A549 (cell line): Measurements from ENCODE around the gene PTPRN2. TPM values are rescaled to one million over a fixed set of nuclear protein-coding genes. Genes with fewer than 3 reads are reported as not detected.
A peak's percentile ranks its signal among the peaks of the same experiment; 100 is the strongest.
"Not testable (repeated sequence)": the region's sequence is repeated elsewhere in the genome, so short reads cannot be mapped to it uniquely, and the experiment has no call there.

ENCODE experiments used
- ATAC-seq, 2 experiments: fragments of 200-7000 bp in 1 of 2; fragments of >200 bp in 1 of 2; cut with Nextera tagmentation in 1 of 2; cut with Tn5 transposase in 1 of 2; 3 replicates each; pipeline versions ENCODE4 v1.8.0 to v1.9.1; 2018 to 2020; ENCODE audit warnings: mild to moderate bottlenecking in 1 of 2, moderate library complexity in 1 of 2
- CTCF ChIA-PET: fragments of 300-600 bp; sonication (Branson Sonifier 250); formaldehyde crosslinking; extraction: SDS; loops from one replicate; lab custom pipeline; 2021; ENCODE audit warnings: antibody characterized with exemption, inconsistent platforms; lab: Yijun Ruan, JAX
- POLR2A ChIA-PET: fragments of 350-600 bp; formaldehyde crosslinking; extraction: SDS; loops from one replicate; lab custom pipeline; 2021; ENCODE audit warnings: antibody characterized with exemption, inconsistent platforms; lab: Yijun Ruan, JAX
- DNase-seq, 2 experiments: peaks; one replicate each; pipeline versions ENCODE4 v3.0.0 to v3.0.0-alpha.2; 2011 to 2016; ENCODE audit warnings: low read depth in 1 of 2, low spot score in 1 of 2
- FAIRE-seq: peaks from 2 replicates; lab custom pipeline; 2011; peaks lifted over from hg19 to GRCh38; lab: Jason Lieb, UNC
- H3K27ac ChIP-seq, 2 experiments: fragments of >200 bp; sonication (Bioruptor Twin); formaldehyde crosslinking; 3 replicates each; pipeline ENCODE4 v1.5.1; 2016 to 2017
- H3K4me1 ChIP-seq: fragments of >200 bp; sonication (Bioruptor Twin); formaldehyde crosslinking; 3 replicates; pipeline ENCODE4 v1.6.1; 2016
- H3K4me2 ChIP-seq: fragments of >200 bp; sonication (Bioruptor Twin); formaldehyde crosslinking; 3 replicates; pipeline ENCODE4 v1.6.1; 2016
- H3K4me3 ChIP-seq: fragments of >200 bp; sonication (Bioruptor Twin); formaldehyde crosslinking; 3 replicates; pipeline ENCODE4 v1.5.1; 2016
- H3K9me3 ChIP-seq: fragments of >200 bp; sonication (Bioruptor Twin); formaldehyde crosslinking; 3 replicates; pipeline ENCODE4 v1.6.1; 2016
- BHLHE40 ChIP-seq: IDR thresholded peaks from 2 replicates; pipeline ENCODE4 v1.6.1; 2012; ENCODE audit warnings: low read depth, low read length, inconsistent platforms
- CBX8 ChIP-seq: fragments of 200-600 bp; sonication (generic); IDR thresholded peaks from 2 replicates; pipeline ENCODE4 v1.6.1; 2016
- CHD2 ChIP-seq: fragments of 150-350 bp; IDR thresholded peaks from 2 replicates; pipeline ENCODE4 v1.6.1; 2014; ENCODE audit warnings: low read length; ENCODE audit not compliant: partially characterized antibody
- FOSL2 ChIP-seq, 2 experiments: fragments of 450-650 bp in 1 of 2; fragments of >200 bp in 1 of 2; sonication (Bioruptor Twin) in 1 of 2; formaldehyde crosslinking; IDR thresholded peaks; 2 replicates each; pipeline versions ENCODE4 v1.5.0 to v1.6.1; 2016 to 2020; ENCODE audit warnings: mild to moderate bottlenecking in 1 of 2, moderate library complexity in 1 of 2
- RARB ChIP-seq: fragments of 250-450 bp; sonication (Bioruptor Pico); IDR thresholded peaks from 2 replicates; pipeline ENCODE4 v1.8.0; 2021; ENCODE audit warnings: mild to moderate bottlenecking, moderate library complexity
- REST ChIP-seq: fragments of 200-600 bp; sonication (generic); IDR thresholded peaks from 2 replicates; pipeline ENCODE4 v1.6.1; 2016; ENCODE audit warnings: antibody characterized with exemption, mild to moderate bottlenecking, moderate library complexity
- RFX5 ChIP-seq: fragments of 450-650 bp; IDR thresholded peaks from 2 replicates; pipeline ENCODE4 v1.7.1; 2014; ENCODE audit warnings: antibody characterized with exemption, mild to moderate bottlenecking, moderate library complexity
- SMC3 ChIP-seq: fragments of >200 bp; sonication (Bioruptor Twin); formaldehyde crosslinking; IDR thresholded peaks from 3 replicates; pipeline ENCODE4 v1.6.1; 2018; ENCODE audit warnings: inconsistent platforms
- WGBS: methylation state at CpG from one replicate; pipeline ENCODE4 v1.1.6; 2017; ENCODE audit errors: missing lambda C conversion rate; 5-methylcytosine and 5-hydroxymethylcytosine counted together
- polyA plus RNA-seq, 4 experiments: library from polyadenylated mRNA; depleted of rRNA in 3 of 4; stranded (reverse); fragments of >200 nt; fragmentation: RNase III in 1 of 4; extraction: RNeasy Plus Mini Kit Qiagen cat#74134 plus additional on column Dnase treatment in 1 of 4; gene quantifications; 2 replicates in 3 of 4; 3 replicates in 1 of 4; pipeline ENCODE4 v1.2.3, GENCODE V29; 2011 to 2017
- TF ChIP-seq, protein P1 (sequence below): IDR thresholded peaks from 2 replicates; pipeline ENCODE4 v1.6.1; 2012

Gene PTPRN2
- polyA plus RNA-seq, 2 of the 4 experiments (the other 2 are of a cell fraction), result 0.41 to 1.2 TPM

- WGBS, result 76% methylated on average over 10 of the region's 15 CpGs
- Histone ChIP-seq H3K4me2 (no peak overlapping the region), H3K4me3 (no peak overlapping the region), H3K4me1 (no peaks in the 10 kb centered on the region), H3K27ac (no peak overlapping the region), H3K9me3 (no peaks in the 10 kb centered on the region)
- CTCF ChIA-PET, result no interaction called here
- ATAC-seq (no peak), FAIRE-seq (no peak), DNase-seq (no peak)
- TF ChIP-seq, protein P1, sequence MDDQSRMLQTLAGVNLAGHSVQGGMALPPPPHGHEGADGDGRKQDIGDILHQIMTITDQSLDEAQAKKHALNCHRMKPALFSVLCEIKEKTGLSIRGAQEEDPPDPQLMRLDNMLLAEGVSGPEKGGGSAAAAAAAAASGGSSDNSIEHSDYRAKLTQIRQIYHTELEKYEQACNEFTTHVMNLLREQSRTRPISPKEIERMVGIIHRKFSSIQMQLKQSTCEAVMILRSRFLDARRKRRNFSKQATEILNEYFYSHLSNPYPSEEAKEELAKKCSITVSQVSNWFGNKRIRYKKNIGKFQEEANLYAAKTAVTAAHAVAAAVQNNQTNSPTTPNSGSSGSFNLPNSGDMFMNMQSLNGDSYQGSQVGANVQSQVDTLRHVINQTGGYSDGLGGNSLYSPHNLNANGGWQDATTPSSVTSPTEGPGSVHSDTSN, result no peak
- POLR2A ChIA-PET, result no interaction called here
Measured at GRCh38 chr7:157565981-157566630, 1021.5 kb downstream of the PTPRN2 start.

DNA sequence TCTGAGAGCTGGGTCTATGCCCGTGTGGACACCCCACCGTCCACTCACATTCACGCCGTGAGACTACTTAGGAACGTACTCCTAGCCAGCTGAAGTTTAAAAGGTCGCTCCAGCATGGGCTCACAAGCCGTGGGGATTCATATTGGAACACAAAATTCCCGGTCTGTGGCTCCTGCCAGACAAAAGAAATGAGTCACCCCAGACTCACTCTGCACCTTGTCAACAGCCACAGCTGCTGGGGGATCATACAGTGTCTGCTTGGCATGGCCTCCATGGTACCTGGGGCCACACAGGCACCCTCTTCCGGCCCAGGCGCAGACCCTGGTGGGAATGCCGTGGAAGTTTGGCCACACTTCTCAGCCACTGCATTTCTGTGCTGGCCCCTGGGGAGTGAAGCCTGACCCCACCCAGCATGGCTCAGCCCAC, 1022.4 kb downstream of the PTPRN2 start:
- FAIRE-seq (no peak), DNase-seq (no peak), ATAC-seq (no peak)
- no peaks in the 10 kb centered on the region for H3K9me3 ChIP-seq
- TF ChIP-seq RARB, result no peak
- TF ChIP-seq CBX8, result no peak
- POLR2A ChIA-PET, result no interaction called here
- WGBS, result 56% methylated on average over 11 of the region's 11 CpGs
- H3K27ac ChIP-seq, result no peak overlapping the region
- no peak overlapping the region for H3K4me2 ChIP-seq
- H3K4me1 ChIP-seq, result no peaks in the 10 kb centered on the region
- CTCF ChIA-PET, result no interaction called here
- no peak overlapping the region for H3K4me3 ChIP-seq

DNA sequence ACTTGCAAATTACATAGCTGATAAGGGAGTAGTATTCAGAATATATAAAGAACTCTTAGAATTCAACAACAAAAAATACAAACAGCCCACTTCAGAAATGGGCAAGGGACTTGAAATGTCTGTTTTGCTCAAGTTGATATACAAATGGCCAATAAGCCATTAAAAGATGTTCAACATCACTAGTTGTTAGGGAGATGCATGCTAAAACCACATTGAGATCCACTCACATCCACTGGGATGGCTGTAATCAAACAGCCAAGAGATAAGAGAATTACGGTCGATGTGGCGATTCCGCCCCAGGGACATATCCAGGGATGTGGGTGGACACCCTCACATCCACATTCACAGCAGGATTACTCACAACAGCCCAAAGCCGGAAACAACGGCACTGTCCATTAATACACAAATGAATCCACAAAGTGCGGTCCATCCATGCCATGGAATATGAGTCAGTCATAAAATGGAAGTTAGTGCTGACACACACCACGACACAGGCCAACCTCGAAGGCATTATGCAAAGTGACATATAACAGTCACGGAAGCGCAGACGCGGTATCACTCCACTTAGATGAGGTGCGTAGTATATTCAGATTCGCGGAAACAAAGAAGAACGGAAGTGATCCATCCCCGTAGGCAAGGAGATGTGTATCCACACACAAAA, 1023.0 kb downstream of the PTPRN2 start:
- H3K9me3 ChIP-seq, result no peaks in the 10 kb centered on the region
- no peak for ATAC-seq
- ChIA-PET CTCF (no interaction called here), POLR2A (no interaction called here)
- no peak overlapping the region for H3K27ac ChIP-seq
- TF ChIP-seq BHLHE40 (no peak), SMC3 (no peak), RFX5 (peak; percentile 79), CHD2 (no peak), FOSL2 (IDR thresholded peaks at IDR 0.05) (no peak), FOSL2 (CRISPR knock-in tag; IDR thresholded peaks at IDR 0.05) (no peak), REST (no peak)
- TF ChIP-seq, protein P1, result no peak
- no peak overlapping the region for H3K4me3 ChIP-seq
- FAIRE-seq, result no peak
- no peaks in the 10 kb centered on the region for H3K4me1 ChIP-seq
- DNase-seq, result no peak
- WGBS, result 76% methylated on average over 18 of the region's 18 CpGs
- no peak overlapping the region for H3K4me2 ChIP-seq

- H3K4me1 ChIP-seq, FAIRE-seq, H3K27ac ChIP-seq, DNase-seq, POLR2A ChIA-PET, H3K4me3 ChIP-seq, CTCF ChIA-PET, ATAC-seq, H3K9me3 ChIP-seq, H3K4me2 ChIP-seq: not testable (repeated sequence)
- 66% methylated on average over 17 of the region's 20 CpGs for WGBS
Measured at GRCh38 chr7:157563467-157564135, 1024.0 kb downstream of the PTPRN2 start.

DNA sequence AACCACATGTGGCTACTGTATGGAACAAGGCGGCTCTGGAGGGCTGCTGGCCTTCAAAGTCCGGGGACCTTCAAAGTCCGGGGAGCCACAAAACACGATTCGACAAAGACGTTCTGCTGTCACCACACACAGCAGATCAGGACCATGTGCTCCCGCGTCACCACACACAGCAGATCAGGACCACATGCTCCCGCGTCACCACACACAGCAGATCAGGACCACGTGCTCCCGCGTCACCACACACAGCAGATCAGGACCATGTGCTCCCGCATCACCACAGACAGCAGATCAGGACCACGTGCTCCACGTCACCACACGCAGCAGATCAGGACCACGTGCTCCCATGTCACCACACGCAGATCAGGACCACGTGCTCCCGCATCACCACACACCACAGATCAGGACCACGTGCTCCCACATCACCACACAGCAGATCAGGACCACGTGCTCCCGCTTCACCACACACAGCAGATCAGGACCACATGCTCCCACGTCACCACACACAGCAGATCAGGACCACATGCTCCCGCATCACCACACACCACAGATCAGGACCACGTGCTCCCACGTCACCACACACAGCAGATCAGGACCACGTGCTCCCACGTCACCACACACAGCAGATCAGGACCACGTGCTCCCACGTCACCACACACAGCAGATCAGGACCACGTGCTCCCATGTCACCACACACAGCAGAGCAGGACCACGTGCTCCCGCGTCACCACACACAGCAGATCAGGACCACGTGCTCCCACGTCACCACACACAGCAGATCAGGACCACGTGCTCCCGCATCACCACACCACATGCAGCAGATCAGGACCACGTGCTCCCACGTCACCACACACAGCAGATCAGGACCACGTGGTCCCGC, 1024.9 kb downstream of the PTPRN2 start:
- FAIRE-seq, H3K4me1 ChIP-seq, CTCF ChIA-PET, H3K27ac ChIP-seq, H3K4me3 ChIP-seq, H3K9me3 ChIP-seq, ATAC-seq, DNase-seq, POLR2A ChIA-PET, H3K4me2 ChIP-seq: not testable (repeated sequence)
- 83% methylated on average over 28 of the region's 44 CpGs for WGBS
